OCI-LY3 (cell line): ENCODE results near the gene PRKCE.

Experiments
- EZH2phosphoT487 ChIP-seq: fragments of 200-600 bp; shearing (Covaris generic); IDR thresholded peaks from 2 replicates; pipeline ENCODE4 v1.6.1; 2018; ENCODE audit warnings: antibody characterized with exemption, mixed run types, low read depth
- TF ChIP-seq, protein P1 (sequence below): fragments of 200-600, 300-600 bp; sonication (generic); IDR thresholded peaks from 2 replicates; pipeline ENCODE4 v1.5.1; 2014; ENCODE audit warnings: antibody characterized with exemption, low read length, low read depth

DNA sequence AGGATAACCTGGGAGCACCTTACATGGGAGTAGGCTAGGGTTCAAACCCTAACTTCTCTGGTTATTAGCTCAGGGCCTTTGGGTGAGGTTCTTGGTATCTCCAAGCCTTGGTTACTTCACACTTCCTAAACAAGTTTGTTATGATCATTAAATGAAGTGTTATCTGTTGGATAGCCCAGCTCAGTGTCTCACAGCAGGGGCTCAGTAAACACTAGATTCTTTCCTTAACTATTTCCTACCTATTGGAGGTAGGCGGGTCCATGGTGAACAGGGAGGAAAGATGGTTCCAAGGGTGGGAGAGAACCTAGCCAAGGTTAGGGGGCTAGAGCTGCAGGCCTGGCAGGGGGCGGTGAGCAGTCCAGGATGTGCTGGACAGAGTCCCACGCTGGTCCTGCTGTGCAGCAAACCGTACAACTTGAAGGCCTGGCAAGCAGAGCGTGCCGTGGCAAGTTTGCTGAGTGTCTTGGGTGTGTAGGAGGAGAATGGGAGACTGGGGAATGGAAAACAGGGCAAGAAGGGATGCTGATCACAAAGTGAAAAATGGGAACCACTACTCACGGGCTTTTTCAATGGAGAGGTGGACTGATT is 259.1 kb downstream of the PRKCE start:
- TF ChIP-seq, protein P1, sequence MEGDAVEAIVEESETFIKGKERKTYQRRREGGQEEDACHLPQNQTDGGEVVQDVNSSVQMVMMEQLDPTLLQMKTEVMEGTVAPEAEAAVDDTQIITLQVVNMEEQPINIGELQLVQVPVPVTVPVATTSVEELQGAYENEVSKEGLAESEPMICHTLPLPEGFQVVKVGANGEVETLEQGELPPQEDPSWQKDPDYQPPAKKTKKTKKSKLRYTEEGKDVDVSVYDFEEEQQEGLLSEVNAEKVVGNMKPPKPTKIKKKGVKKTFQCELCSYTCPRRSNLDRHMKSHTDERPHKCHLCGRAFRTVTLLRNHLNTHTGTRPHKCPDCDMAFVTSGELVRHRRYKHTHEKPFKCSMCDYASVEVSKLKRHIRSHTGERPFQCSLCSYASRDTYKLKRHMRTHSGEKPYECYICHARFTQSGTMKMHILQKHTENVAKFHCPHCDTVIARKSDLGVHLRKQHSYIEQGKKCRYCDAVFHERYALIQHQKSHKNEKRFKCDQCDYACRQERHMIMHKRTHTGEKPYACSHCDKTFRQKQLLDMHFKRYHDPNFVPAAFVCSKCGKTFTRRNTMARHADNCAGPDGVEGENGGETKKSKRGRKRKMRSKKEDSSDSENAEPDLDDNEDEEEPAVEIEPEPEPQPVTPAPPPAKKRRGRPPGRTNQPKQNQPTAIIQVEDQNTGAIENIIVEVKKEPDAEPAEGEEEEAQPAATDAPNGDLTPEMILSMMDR, result no peak
- TF ChIP-seq EZH2phosphoT487, result no peak
